Ramos (cell line): Measurements from ENCODE around the gene VAPA.

ENCODE experiments used
- in situ Hi-C: fragments of 300-500 bp; cut with MboI; formaldehyde crosslinking; loops from one replicate; pipeline ENCODE4 v1.14.3; 2022; ENCODE audit warnings: low sequenced_read_pairs; ENCODE audit not compliant: unreplicated experiment

VAPA gene

DNA sequence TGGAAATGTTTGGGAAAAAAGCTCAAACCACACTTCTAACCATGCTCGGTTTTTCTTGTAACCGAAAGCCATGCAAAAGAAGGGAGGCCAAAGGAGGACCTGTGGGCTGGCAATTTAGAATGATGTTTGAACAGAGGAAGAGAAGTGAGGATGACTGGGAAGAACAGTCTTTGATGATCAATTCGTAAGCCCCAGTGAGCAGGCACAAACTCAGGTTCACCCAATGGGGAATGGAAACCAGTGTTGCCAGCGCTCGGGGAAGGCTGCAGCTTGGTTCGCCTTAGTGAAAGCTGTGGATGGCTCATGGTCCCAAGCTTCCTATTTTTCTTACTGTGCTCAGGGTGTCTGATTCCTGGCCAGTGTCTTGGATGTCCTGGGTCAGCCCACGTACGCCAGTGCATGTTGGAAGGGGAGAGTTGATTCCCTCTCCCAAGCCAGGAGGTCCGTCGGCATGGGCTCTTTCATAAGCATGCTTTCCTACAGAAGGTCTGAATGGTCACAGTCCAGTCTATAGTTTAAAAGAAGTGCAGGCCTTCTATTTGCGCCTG, 79.2 kb downstream of the VAPA start:
- in situ Hi-C loops, result no loop called here

DNA sequence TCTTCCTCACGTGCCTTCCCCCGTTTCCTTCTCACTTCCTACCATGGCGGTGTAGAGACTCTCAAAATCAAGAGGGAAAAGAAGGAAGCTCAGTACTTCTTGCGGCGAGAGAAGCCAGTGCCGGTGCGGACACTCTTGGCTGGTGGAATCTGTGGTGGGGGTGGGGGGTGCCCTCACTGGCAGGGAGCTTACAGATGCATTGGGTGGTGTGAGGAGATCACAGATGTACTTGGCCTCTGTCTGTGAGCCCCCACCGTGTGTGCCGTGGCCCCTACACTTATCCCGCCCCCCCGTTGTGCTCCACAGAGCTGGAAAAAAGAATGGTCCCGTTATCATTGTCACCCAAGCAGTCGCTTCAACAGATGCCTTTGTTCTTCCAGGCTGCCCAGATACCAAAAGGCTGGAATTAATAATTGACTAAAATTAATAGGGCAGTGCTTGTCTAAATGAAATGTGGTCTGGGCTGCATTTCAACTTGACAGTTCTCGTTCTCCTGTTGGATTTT, 79.8 kb downstream of the VAPA start:
- in situ Hi-C loops, result no loop called here

DNA sequence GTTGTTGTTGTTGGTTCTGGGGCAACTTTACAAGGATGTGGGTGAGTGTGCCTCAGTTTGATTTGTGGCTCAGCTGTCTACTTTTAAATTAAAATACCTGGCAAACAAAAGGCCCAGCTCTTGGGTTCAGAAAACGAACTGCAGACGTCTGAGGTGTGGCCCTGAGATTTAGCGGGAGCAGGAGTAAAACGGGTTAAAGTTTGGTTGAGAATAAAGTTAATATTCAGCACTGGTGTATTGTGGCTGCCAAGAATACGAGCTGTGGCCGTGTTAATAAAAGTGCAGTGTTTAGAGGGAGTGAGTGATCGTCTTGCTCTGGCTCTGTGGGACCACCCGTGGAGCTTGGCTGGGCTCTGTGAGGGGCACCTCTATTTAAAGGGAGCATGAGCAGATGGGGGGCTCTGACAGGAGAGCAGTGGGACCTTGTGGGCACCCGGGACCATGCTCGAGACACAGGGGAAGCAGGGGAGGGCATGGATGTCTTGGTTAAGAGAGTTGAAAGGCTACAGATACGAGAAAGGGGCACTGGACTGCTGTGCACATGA, 80.3 kb downstream of the VAPA start:
- in situ Hi-C loops, result no loop called here

GRCh38 chr18:9994701-9995235, 81.0 kb downstream of the VAPA start:
- in situ Hi-C loops, result no loop called here

GRCh38 chr18:9995631-9996030, 81.8 kb downstream of the VAPA start:
- in situ Hi-C loops, result no loop called here

DNA sequence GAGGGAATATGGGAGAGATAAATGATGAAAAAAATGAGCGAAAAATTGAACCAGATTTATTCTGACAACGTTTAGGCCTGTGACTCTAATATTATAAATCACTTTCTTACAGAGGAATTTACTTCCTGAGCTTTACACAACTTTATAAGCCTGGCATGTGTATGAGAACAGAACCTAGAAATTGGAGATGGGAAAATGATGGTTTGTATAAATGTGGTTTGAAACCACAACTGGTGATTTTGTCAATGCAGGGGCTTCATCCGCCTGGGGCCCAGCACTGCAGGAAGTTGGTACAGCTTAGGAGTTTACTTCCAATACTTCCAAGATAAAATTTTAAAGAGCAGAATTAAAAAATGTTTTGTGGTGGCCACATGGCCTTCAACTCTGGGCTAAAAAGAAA, 82.3 kb downstream of the VAPA start:
- in situ Hi-C loops, result no loop called here

- in situ Hi-C loops, result no loop called here
These were observed 83.9 kb downstream of the VAPA start for GRCh38 chr18:9997711-9998110.

- in situ Hi-C loops, result no loop called here
These were observed 84.5 kb downstream of the VAPA start for GRCh38 chr18:9998330-9998729.

GRCh38 chr18:10002280-10002679, 88.5 kb downstream of the VAPA start:
- in situ Hi-C loops, result no loop called here

DNA sequence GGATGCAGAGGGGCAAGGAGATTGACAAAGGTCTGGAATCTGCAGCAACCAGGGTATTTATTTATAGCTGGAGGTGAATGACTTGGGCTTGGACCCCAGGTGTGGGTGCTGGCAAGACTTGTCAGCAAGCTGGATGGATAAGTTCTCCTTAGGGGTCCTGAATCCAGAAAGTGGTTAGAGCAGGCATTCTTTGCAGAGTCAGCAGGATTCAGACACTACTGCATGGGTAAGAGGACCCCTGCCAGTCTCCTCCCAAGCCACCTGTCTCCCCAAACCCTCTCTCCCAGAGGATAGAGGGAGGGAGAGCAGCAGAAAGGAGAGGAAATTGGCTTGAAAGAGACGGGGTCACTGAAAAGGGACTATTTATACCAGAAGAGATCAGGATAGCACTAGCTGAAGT, 89.5 kb downstream of the VAPA start:
- in situ Hi-C loops, result no loop called here

- in situ Hi-C loops, result no loop called here
These were observed 90.0 kb downstream of the VAPA start for GRCh38 chr18:10003866-10004265.

- in situ Hi-C loops, result no loop called here
These were observed 92.6 kb downstream of the VAPA start for GRCh38 chr18:10006311-10006893.

- in situ Hi-C loops, result no loop called here
These were observed 94.3 kb downstream of the VAPA start for GRCh38 chr18:10008006-10008647.
